Measurements from ENCODE around the gene FXYD3.
A peak's percentile ranks its signal among the peaks of the same experiment; 100 is the strongest.

- TF ChIP-seq CTCF (IDR thresholded peaks at IDR 0.05; ENCODE audit: low read depth, low read length, missing input control): no peak
- no peak for TF ChIP-seq FOXA1 (IDR thresholded peaks at IDR 0.05)
- TF ChIP-seq YY1 (IDR thresholded peaks at IDR 0.05): peak; percentile 34
These were observed 54.9 kb downstream of the FXYD3 start for GRCh38 chr19:35170359-35171061.

All from liver (tissue), 2 donors.